ENCODE results near the gene PITPNM3. TPM values are rescaled to one million over a fixed set of nuclear protein-coding genes. Genes with fewer than 3 reads are reported as not detected.

The PITPNM3 gene
- total RNA-seq, 1 donor from 2014 or later = 0.65 TPM

GRCh38 chr17:6471531-6472465, 84.6 kb downstream of the PITPNM3 start:
- DNase-seq (ENCODE audit: low spot score) = no peak
- no peaks in the 10 kb centered on the region for H3K36me3 Mint-ChIP-seq (ENCODE audit: low read depth)
- intact Hi-C loops (cut with micrococcal nuclease) = loop anchor here (2.0 to 5.0 kb wide), 2 partner anchors 169 to 286 kb away; partner anchors contain the start of genes KIAA0753, TXNDC17 and XAF1
- H3K27ac Mint-ChIP-seq = no peak overlapping the region
- no peak overlapping the region for H3K4me3 Mint-ChIP-seq
- H3K9me3 Mint-ChIP-seq = no peaks in the 10 kb centered on the region
- no peaks in the 10 kb centered on the region for H3K4me1 Mint-ChIP-seq (ENCODE audit: low read depth)
- H3K27me3 Mint-ChIP-seq (ENCODE audit: insufficient read depth) = no peaks in the 10 kb centered on the region

GRCh38 chr17:6470751-6471521, 85.4 kb downstream of the PITPNM3 start:
- Mint-ChIP-seq H3K27ac (no peak overlapping the region), H3K27me3 (ENCODE audit: insufficient read depth) (peaks cover 2% of the 10 kb centered on the region), H3K4me1 (ENCODE audit: low read depth) (no peaks in the 10 kb centered on the region), H3K36me3 (ENCODE audit: low read depth) (no peaks in the 10 kb centered on the region), H3K9me3 (no peaks in the 10 kb centered on the region), H3K4me3 (no peak overlapping the region)
- intact Hi-C loops (cut with micrococcal nuclease) = loop anchor here (5.0 kb wide), 1 partner anchor 286 kb away; the partner anchor contains the start of gene XAF1
- no peak for DNase-seq (ENCODE audit: low spot score)

GRCh38 chr17:6470146-6470718, 86.1 kb downstream of the PITPNM3 start:
- H3K27me3 Mint-ChIP-seq (ENCODE audit: insufficient read depth) = peaks cover 4% of the 10 kb centered on the region
- intact Hi-C loops (cut with micrococcal nuclease) = loop anchor here (5.0 kb wide), 1 partner anchor 287 kb away; the partner anchor contains the start of gene XAF1
- H3K4me1 Mint-ChIP-seq (ENCODE audit: low read depth) = no peaks in the 10 kb centered on the region
- no peak overlapping the region for H3K4me3 Mint-ChIP-seq
- no peaks in the 10 kb centered on the region for H3K9me3 Mint-ChIP-seq
- H3K27ac Mint-ChIP-seq = no peak overlapping the region
- H3K36me3 Mint-ChIP-seq (ENCODE audit: low read depth) = no peaks in the 10 kb centered on the region
- no peak for DNase-seq (ENCODE audit: low spot score)

- H3K9me3 Mint-ChIP-seq = no peaks in the 10 kb centered on the region
- no peak overlapping the region for H3K4me3 Mint-ChIP-seq
- intact Hi-C loops (cut with micrococcal nuclease) = no loop called here
- no peak for DNase-seq (ENCODE audit: low spot score)
- H3K4me1 Mint-ChIP-seq (ENCODE audit: low read depth) = no peaks in the 10 kb centered on the region
- no peak overlapping the region for H3K27ac Mint-ChIP-seq
- H3K27me3 Mint-ChIP-seq (ENCODE audit: insufficient read depth) = peaks cover 6% of the 10 kb centered on the region
- no peaks in the 10 kb centered on the region for H3K36me3 Mint-ChIP-seq (ENCODE audit: low read depth)
Measured at GRCh38 chr17:6468051-6468790, 88.1 kb downstream of the PITPNM3 start.

- H3K36me3 Mint-ChIP-seq (ENCODE audit: low read depth) = no peaks in the 10 kb centered on the region
- H3K27me3 Mint-ChIP-seq (ENCODE audit: insufficient read depth) = peaks cover 6% of the 10 kb centered on the region
- H3K4me1 Mint-ChIP-seq (ENCODE audit: low read depth) = no peaks in the 10 kb centered on the region
- no peak overlapping the region for H3K4me3 Mint-ChIP-seq
- no peaks in the 10 kb centered on the region for H3K9me3 Mint-ChIP-seq
- H3K27ac Mint-ChIP-seq = no peak overlapping the region
- DNase-seq (ENCODE audit: low spot score) = no peak
- intact Hi-C loops (cut with micrococcal nuclease) = no loop called here
Measured at GRCh38 chr17:6467567-6467966, 88.8 kb downstream of the PITPNM3 start.

- no peaks in the 10 kb centered on the region for H3K36me3 Mint-ChIP-seq (ENCODE audit: low read depth)
- no peaks in the 10 kb centered on the region for H3K9me3 Mint-ChIP-seq
- H3K4me3 Mint-ChIP-seq = no peak overlapping the region
- H3K27me3 Mint-ChIP-seq (ENCODE audit: insufficient read depth) = peaks cover 6% of the 10 kb centered on the region
- no peak for DNase-seq (ENCODE audit: low spot score)
- H3K27ac Mint-ChIP-seq = no peak overlapping the region
- intact Hi-C loops (cut with micrococcal nuclease) = no loop called here
- peaks cover 9% of the 10 kb centered on the region for H3K4me1 Mint-ChIP-seq (ENCODE audit: low read depth)
Measured at GRCh38 chr17:6465206-6466003, 91.0 kb downstream of the PITPNM3 start.

- Mint-ChIP-seq H3K4me3 (no peak overlapping the region), H3K4me1 (ENCODE audit: low read depth) (peaks cover 9% of the 10 kb centered on the region), H3K9me3 (no peaks in the 10 kb centered on the region), H3K27me3 (ENCODE audit: insufficient read depth) (peaks cover 6% of the 10 kb centered on the region), H3K27ac (no peak overlapping the region), H3K36me3 (ENCODE audit: low read depth) (no peaks in the 10 kb centered on the region)
- DNase-seq (ENCODE audit: low spot score) = no peak
- intact Hi-C loops (cut with micrococcal nuclease) = no loop called here
Measured at GRCh38 chr17:6464446-6465041, 91.8 kb downstream of the PITPNM3 start.

- DNase-seq (ENCODE audit: low spot score) = no peak
- no peak overlapping the region for H3K27ac Mint-ChIP-seq
- H3K27me3 Mint-ChIP-seq (ENCODE audit: insufficient read depth) = peaks cover 6% of the 10 kb centered on the region
- H3K9me3 Mint-ChIP-seq = no peaks in the 10 kb centered on the region
- H3K4me3 Mint-ChIP-seq = no peak overlapping the region
- intact Hi-C loops (cut with micrococcal nuclease) = no loop called here
- no peaks in the 10 kb centered on the region for H3K36me3 Mint-ChIP-seq (ENCODE audit: low read depth)
- peaks cover 9% of the 10 kb centered on the region for H3K4me1 Mint-ChIP-seq (ENCODE audit: low read depth)
Measured at GRCh38 chr17:6463616-6464445, 92.5 kb downstream of the PITPNM3 start.

- no peak overlapping the region for H3K27ac Mint-ChIP-seq
- H3K27me3 Mint-ChIP-seq (ENCODE audit: insufficient read depth) = peaks cover 6% of the 10 kb centered on the region
- intact Hi-C loops (cut with micrococcal nuclease) = no loop called here
- peaks cover 9% of the 10 kb centered on the region for H3K4me1 Mint-ChIP-seq (ENCODE audit: low read depth)
- no peaks in the 10 kb centered on the region for H3K9me3 Mint-ChIP-seq
- no peak overlapping the region for H3K4me3 Mint-ChIP-seq
- no peak for DNase-seq (ENCODE audit: low spot score)
- no peaks in the 10 kb centered on the region for H3K36me3 Mint-ChIP-seq (ENCODE audit: low read depth)
Measured at GRCh38 chr17:6462692-6463091, 93.7 kb downstream of the PITPNM3 start.

GRCh38 chr17:6461792-6462524, 94.4 kb downstream of the PITPNM3 start:
- no peak for DNase-seq (ENCODE audit: low spot score)
- no peak overlapping the region for H3K27ac Mint-ChIP-seq

More at GRCh38 chr17:6461792-6462524, 94.4 kb downstream of the PITPNM3 start:
- Mint-ChIP-seq H3K9me3 (no peaks in the 10 kb centered on the region), H3K36me3 (ENCODE audit: low read depth) (no peaks in the 10 kb centered on the region), H3K4me3 (no peak overlapping the region), H3K4me1 (ENCODE audit: low read depth) (peaks cover 13% of the 10 kb centered on the region), H3K27me3 (ENCODE audit: insufficient read depth) (peaks cover 6% of the 10 kb centered on the region)
- intact Hi-C loops (cut with micrococcal nuclease) = no loop called here

Data from activated T-helper 1 cell treated with anti-CD3 and anti-CD28 coated beads, Interleukin-12 subunit alpha, Interleukin-12 subunit beta, Interleukin-2, Interleukin-4 antibody, amounts not matched to agents 30 ng/mL and 10 ng/mL and 1 ng/mL, durations not matched to agents 14 hours and 24 hours and 36 hours (primary cell).